OCI-LY1 (cell line): Measurements from ENCODE around the gene STX2.

Source experiments
- EZH2 ChIP-seq: fragments of 200-600 bp; sonication (generic), shearing (Covaris generic); IDR thresholded peaks from 2 replicates; pipeline ENCODE4 v1.8.0; 2017; ENCODE audit warnings: borderline replicate concordance, mixed run types, mild to moderate bottlenecking, antibody characterized with exemption, low read length, moderate library complexity, mixed read lengths
- TF ChIP-seq, protein P1 (sequence below): fragments of 200-600 bp; sonication (generic), shearing (Covaris generic); IDR thresholded peaks from 2 replicates; pipeline ENCODE4 v1.5.1; 2017; ENCODE audit warnings: mild to moderate bottlenecking, antibody characterized with exemption, low read length, moderate library complexity, mixed read lengths

DNA sequence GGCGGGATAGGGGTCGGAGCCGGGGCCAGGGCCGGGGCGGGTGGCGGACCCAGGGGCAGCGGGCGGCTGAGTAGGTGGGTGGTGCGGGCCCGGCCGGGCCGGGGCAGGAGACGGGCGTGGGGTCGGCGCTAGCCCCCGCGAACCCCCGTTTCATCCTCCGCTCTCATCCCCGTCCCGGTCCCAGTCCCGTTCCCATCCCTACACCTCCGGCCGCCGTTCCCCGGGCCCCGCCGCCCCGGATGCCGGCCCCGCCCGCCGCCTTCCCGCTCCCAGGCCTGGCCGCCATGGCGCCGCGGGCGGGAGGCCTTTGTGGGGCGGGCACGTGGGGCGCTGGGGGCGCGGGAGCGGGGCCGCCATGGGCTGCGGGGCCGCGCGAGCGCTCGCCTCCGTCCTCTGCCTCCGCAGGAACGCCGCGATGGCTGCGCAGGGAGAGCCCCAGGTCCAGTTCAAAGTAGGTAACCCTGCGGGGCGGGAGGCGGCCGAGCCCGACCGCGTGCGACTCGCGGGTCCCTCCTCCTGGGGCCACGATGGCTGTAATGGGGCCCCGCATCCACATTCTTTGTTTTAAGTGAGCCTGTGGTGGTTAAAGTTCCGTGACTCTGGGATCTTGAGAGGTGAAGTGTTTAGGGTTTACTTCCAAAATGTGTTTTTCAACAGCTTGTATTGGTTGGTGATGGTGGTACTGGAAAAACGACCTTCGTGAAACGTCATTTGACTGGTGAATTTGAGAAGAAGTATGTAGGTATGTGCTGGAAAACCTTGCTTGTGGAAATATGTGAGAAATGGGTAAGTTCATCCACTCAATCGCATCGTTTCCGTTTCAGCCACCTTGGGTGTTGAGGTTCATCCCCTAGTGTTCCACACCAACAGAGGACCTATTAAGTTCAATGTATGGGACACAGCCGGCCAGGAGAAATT, 33.4 kb upstream of the STX2 start:
- TF ChIP-seq, protein P1, sequence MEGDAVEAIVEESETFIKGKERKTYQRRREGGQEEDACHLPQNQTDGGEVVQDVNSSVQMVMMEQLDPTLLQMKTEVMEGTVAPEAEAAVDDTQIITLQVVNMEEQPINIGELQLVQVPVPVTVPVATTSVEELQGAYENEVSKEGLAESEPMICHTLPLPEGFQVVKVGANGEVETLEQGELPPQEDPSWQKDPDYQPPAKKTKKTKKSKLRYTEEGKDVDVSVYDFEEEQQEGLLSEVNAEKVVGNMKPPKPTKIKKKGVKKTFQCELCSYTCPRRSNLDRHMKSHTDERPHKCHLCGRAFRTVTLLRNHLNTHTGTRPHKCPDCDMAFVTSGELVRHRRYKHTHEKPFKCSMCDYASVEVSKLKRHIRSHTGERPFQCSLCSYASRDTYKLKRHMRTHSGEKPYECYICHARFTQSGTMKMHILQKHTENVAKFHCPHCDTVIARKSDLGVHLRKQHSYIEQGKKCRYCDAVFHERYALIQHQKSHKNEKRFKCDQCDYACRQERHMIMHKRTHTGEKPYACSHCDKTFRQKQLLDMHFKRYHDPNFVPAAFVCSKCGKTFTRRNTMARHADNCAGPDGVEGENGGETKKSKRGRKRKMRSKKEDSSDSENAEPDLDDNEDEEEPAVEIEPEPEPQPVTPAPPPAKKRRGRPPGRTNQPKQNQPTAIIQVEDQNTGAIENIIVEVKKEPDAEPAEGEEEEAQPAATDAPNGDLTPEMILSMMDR: no peak
- TF ChIP-seq EZH2: no peak
